Neuronal stem cell (in vitro differentiated cells): ENCODE results near the gene ANKRD44.

Source experiments
- DNase-seq: peaks from one replicate; pipeline ENCODE4 v3.0.0-alpha.2; 2013; ENCODE audit warnings: low spot score
- H2AFZ ChIP-seq: one replicate; pipeline ENCODE4 v1.6.1; 2013; ENCODE audit warnings: mild to moderate bottlenecking, low read length, inconsistent platforms
- H2AK5ac ChIP-seq: 2 replicates; pipeline ENCODE4 v1.6.1; 2013; ENCODE audit warnings: low read depth, mild to moderate bottlenecking, inconsistent platforms, low read length, moderate library complexity, mixed read lengths
- H2BK120ac ChIP-seq: 2 replicates; pipeline ENCODE4 v1.6.1; 2013; ENCODE audit warnings: low read depth, mild to moderate bottlenecking, inconsistent platforms, low read length, moderate library complexity, mixed read lengths
- H2BK12ac ChIP-seq: one replicate; pipeline ENCODE4 v1.6.1; 2013; ENCODE audit warnings: low read length, inconsistent platforms
- H2BK15ac ChIP-seq: 2 replicates; pipeline ENCODE4 v1.6.1; 2013; ENCODE audit warnings: mild to moderate bottlenecking, low read length, inconsistent platforms, mixed read lengths
- H2BK5ac ChIP-seq: one replicate; pipeline ENCODE4 v1.6.1; 2013; ENCODE audit warnings: inconsistent platforms, mild to moderate bottlenecking, low read length, moderate library complexity
- H3K14ac ChIP-seq: one replicate; pipeline ENCODE4 v1.6.1; 2013; ENCODE audit warnings: low read length, inconsistent platforms
- H3K18ac ChIP-seq: 2 replicates; pipeline ENCODE4 v1.6.1; 2013; ENCODE audit warnings: low read length, inconsistent platforms
- H3K23ac ChIP-seq: 2 replicates; pipeline ENCODE4 v1.6.1; 2013; ENCODE audit warnings: low read depth, mild to moderate bottlenecking, mixed read lengths, low read length, inconsistent platforms; ENCODE audit not compliant: poor library complexity
- H3K27ac ChIP-seq: replicated peaks from 3 replicates; pipeline ENCODE4 v1.5.1; 2013; ENCODE audit warnings: low read length, inconsistent platforms
- H3K27me3 ChIP-seq, 3 experiments: 2 replicates each; pipeline ENCODE4 v1.6.1; 2013; ENCODE audit warnings: low read length in 3 of 3, mild to moderate bottlenecking in 2 of 3, inconsistent platforms in 1 of 3, low read depth in 1 of 3, mixed read lengths in 1 of 3, moderate library complexity in 1 of 3; ENCODE audit not compliant: control insufficient read depth in 3 of 3, insufficient read depth in 3 of 3
- H3K36me3 ChIP-seq, 2 donors: replicated peaks in 1 of 2; 2 replicates each; pipeline ENCODE4 v1.6.1; 2013; ENCODE audit warnings: low read length in 2 of 2; ENCODE audit not compliant: control insufficient read depth in 2 of 2, insufficient read depth in 2 of 2
- H3K4ac ChIP-seq: 2 replicates; pipeline ENCODE4 v1.6.1; 2013; ENCODE audit warnings: inconsistent platforms, mild to moderate bottlenecking, low read length, moderate library complexity
- H3K4me1 ChIP-seq, 2 donors: 1 replicate in 1 of 2; 2 replicates in 1 of 2; pipeline ENCODE4 v1.6.1; 2013; ENCODE audit warnings: low read length in 2 of 2, low read depth in 1 of 2; ENCODE audit not compliant: control insufficient read depth in 2 of 2, insufficient read depth in 1 of 2
- H3K4me2 ChIP-seq: one replicate; pipeline ENCODE4 v1.6.1; 2013; ENCODE audit warnings: mild to moderate bottlenecking, low read length, inconsistent platforms; ENCODE audit not compliant: insufficient read depth, poor library complexity, severe bottlenecking
- H3K4me3 ChIP-seq, 2 donors: 2 replicates each; pipeline ENCODE4 v1.5.1; 2013; ENCODE audit warnings: low read length in 2 of 2, mild to moderate bottlenecking in 2 of 2, inconsistent platforms in 1 of 2, moderate library complexity in 1 of 2
- H3K79me1 ChIP-seq: one replicate; pipeline ENCODE4 v1.6.1; 2013; ENCODE audit warnings: low read depth, mild to moderate bottlenecking, inconsistent platforms, low read length, moderate library complexity
- H3K9ac ChIP-seq: one replicate; pipeline ENCODE4 v1.6.1; 2013; ENCODE audit warnings: mild to moderate bottlenecking, low read depth, low read length, inconsistent platforms; ENCODE audit not compliant: poor library complexity
- H3K9me3 ChIP-seq, 2 donors: replicated peaks in 1 of 2; 2 replicates each; pipeline versions ENCODE3 to v1.6.1; 2013; ENCODE audit warnings: low read length in 2 of 2, mild to moderate bottlenecking in 2 of 2, inconsistent platforms in 1 of 2, low read depth in 1 of 2, mixed read lengths in 1 of 2, moderate library complexity in 1 of 2; ENCODE audit not compliant: control insufficient read depth in 2 of 2, insufficient read depth in 1 of 2
- H4K8ac ChIP-seq: one replicate; pipeline ENCODE4 v1.6.1; 2013; ENCODE audit warnings: low read depth, mild to moderate bottlenecking, inconsistent platforms, low read length, moderate library complexity
- H4K91ac ChIP-seq: one replicate; pipeline ENCODE4 v1.6.1; 2013; ENCODE audit warnings: low read length, low read depth, mild to moderate bottlenecking, inconsistent platforms; ENCODE audit not compliant: poor library complexity
- WGBS, 2 donors: extraction: QIAGEN DNeasy Blood & Tissue Kit; methylation state at CpG; one replicate each; pipeline ENCODE4 v1.1.7; 2013; ENCODE audit warnings: missing lambda C conversion rate in 2 of 2, mixed read lengths in 1 of 2; ENCODE audit not compliant: insufficient read length in 2 of 2, insufficient replicate concordance in 1 of 2; ENCODE audit errors: extremely low coverage in 2 of 2; 5-methylcytosine and 5-hydroxymethylcytosine counted together

Gene ANKRD44

DNA sequence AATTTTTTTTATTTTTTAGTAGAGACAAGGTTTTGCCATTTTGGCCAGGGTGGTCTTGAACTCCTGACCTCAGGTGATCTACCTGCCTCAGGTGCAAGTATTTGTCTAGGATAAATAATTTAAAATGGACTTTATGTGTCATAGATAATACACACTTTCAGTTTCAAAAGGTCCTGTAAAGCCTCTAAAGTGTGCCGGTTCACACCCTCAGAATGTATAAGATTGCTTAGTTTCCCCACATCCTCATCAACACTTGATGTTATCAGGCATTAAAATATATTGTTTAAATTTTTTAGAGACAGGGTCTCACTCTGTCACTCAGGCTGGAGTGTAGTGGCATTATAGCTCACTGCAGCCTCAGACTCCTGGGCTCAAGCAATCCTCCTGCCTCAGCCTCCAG is 170.5 kb downstream of the ANKRD44 start:
- H3K4me3 ChIP-seq = no peak overlapping the region
- H2BK5ac ChIP-seq = no peak overlapping the region
- H4K91ac ChIP-seq = no peak overlapping the region
- H3K9me3 ChIP-seq = no peaks in the 10 kb centered on the region
- DNase-seq = no peak
- H2AK5ac ChIP-seq = no peak overlapping the region
- no peak overlapping the region for H3K4me2 ChIP-seq
- H4K8ac ChIP-seq = no peak overlapping the region
- H3K18ac ChIP-seq = no peak overlapping the region
- no peak overlapping the region for H2AFZ ChIP-seq
- no peak overlapping the region for H2BK120ac ChIP-seq
- H2BK15ac ChIP-seq = no peak overlapping the region
- H3K27me3 ChIP-seq = no peaks in the 10 kb centered on the region
- no peaks in the 10 kb centered on the region for H3K36me3 ChIP-seq
- no peak overlapping the region for H3K14ac ChIP-seq
- no peak overlapping the region for H3K27ac ChIP-seq
- no peak overlapping the region for H3K4ac ChIP-seq
- H3K9ac ChIP-seq = no peak overlapping the region
- WGBS, 2 donors = no CpG with 5 or more reads among the region's 1 CpG
- no peak overlapping the region for H2BK12ac ChIP-seq
- no peaks in the 10 kb centered on the region for H3K79me1 ChIP-seq
- peaks cover 2 to 6% of the 10 kb centered on the region in 2 donors for H3K4me1 ChIP-seq
- no peak overlapping the region for H3K23ac ChIP-seq

DNA sequence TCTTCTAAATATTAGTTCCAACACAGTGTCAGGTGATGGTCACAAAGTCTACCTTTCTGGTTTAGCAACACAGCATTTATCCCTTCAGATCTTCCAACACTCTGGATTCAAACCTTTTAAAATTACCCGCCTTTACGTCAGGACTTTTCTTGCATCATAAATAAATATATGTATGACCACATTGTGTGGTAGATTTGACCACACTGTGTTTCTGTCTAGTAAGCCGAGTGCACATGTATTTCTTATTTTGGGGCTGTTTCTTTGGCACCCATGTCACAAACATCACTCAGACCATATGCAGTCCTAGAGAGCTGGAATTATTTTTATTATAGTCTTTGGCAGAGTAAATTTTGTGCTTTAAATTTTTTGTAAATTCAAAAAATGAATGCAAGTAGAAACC is 172.1 kb downstream of the ANKRD44 start:
- no peak overlapping the region for H3K9ac ChIP-seq
- H3K14ac ChIP-seq = no peak overlapping the region
- H3K18ac ChIP-seq = no peak overlapping the region
- no peaks in the 10 kb centered on the region for H3K36me3 ChIP-seq
- no peaks in the 10 kb centered on the region for H3K79me1 ChIP-seq
- no peak overlapping the region for H4K91ac ChIP-seq
- H2AFZ ChIP-seq = no peak overlapping the region
- no peak overlapping the region for H3K4ac ChIP-seq
- no peak overlapping the region for H2AK5ac ChIP-seq
- no peak overlapping the region for H2BK5ac ChIP-seq
- no CpG with 5 or more reads among the region's 3 CpGs for WGBS, 2 donors
- H3K4me2 ChIP-seq = no peak overlapping the region
- no peak overlapping the region for H4K8ac ChIP-seq
- DNase-seq = no peak
- H2BK15ac ChIP-seq = no peak overlapping the region
- H3K27me3 ChIP-seq = no peaks in the 10 kb centered on the region
- no peak overlapping the region for H2BK12ac ChIP-seq
- no peak overlapping the region for H3K23ac ChIP-seq
- no peaks in the 10 kb centered on the region for H3K9me3 ChIP-seq
- H3K4me3 ChIP-seq = no peak overlapping the region
- H2BK120ac ChIP-seq = no peak overlapping the region
- H3K27ac ChIP-seq = no peak overlapping the region
- peaks cover 2 to 6% of the 10 kb centered on the region in 2 donors for H3K4me1 ChIP-seq

DNA sequence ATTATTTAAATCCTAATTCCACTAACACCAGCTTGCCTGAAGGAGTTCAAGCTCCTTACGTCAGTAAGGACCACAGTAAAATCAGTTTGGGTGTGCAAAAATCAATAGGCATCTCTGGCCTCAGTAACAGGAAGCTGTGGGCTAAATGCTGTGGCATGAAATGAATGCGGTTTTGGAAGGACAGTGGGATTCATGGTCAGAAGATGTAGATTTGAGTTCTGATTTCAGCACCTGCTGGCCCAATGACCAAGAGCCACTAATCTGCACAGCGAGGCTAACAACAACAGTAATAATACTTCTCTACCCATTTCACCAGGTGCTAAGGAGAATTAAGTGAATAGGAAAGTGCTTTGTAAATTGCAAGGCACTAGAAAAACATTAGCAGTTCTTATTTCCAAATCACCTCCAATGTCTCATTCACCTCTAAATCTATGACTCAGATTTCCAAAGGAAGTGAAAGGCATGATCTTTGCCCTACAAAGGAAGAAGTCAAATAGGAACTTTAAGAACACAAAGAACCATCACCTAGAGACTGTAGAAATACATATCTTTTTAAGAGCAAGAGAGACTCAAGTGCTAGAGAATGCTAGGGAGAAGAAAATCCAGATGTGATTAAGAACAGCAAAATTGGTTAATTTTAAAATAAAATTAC is 172.6 kb downstream of the ANKRD44 start:
- no peak overlapping the region for H4K8ac ChIP-seq
- no peak overlapping the region for H2BK12ac ChIP-seq
- H2BK15ac ChIP-seq = no peak overlapping the region
- H3K4me3 ChIP-seq = no peak overlapping the region
- no peak overlapping the region for H3K4ac ChIP-seq
- no peak overlapping the region for H3K18ac ChIP-seq
- no peak overlapping the region for H4K91ac ChIP-seq
- H2BK5ac ChIP-seq = no peak overlapping the region
- H2AFZ ChIP-seq = no peak overlapping the region
- no peak overlapping the region for H3K14ac ChIP-seq
- no peak overlapping the region for H2BK120ac ChIP-seq
- DNase-seq = no peak
- H3K27me3 ChIP-seq = no peaks in the 10 kb centered on the region
- no CpG with 5 or more reads among the region's 3 CpGs for WGBS, 2 donors
- no peaks in the 10 kb centered on the region for H3K79me1 ChIP-seq
- peaks cover 2 to 6% of the 10 kb centered on the region in 2 donors for H3K4me1 ChIP-seq
- no peak overlapping the region for H3K9ac ChIP-seq
- H3K27ac ChIP-seq = no peak overlapping the region
- no peaks in the 10 kb centered on the region for H3K9me3 ChIP-seq
- H3K4me2 ChIP-seq = no peak overlapping the region
- no peak overlapping the region for H2AK5ac ChIP-seq
- no peaks in the 10 kb centered on the region for H3K36me3 ChIP-seq
- no peak overlapping the region for H3K23ac ChIP-seq

DNA sequence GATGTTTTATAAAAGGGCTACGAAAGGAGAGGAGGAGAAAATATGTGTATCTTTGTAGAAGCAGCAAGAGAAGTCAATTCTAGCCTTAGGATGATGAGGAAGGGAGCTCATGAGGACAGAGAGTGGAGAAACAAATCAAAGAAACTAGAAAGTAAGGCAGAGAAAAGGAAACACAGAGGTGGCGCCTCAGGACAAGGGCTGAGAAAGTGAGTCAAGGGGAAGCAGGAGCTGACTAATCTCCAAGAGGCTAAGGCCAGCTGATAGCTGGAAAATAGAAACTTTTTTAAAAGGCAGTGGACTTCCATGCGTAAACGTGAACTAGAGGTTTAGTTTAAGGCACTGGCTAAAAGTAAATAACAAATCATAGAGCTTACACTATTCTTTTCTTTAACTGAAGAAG is 173.3 kb downstream of the ANKRD44 start:
- Histone ChIP-seq H3K27me3 (no peaks in the 10 kb centered on the region), H3K4ac (no peak overlapping the region), H3K23ac (no peak overlapping the region), H2BK12ac (no peak overlapping the region), H2AFZ (no peak overlapping the region), H3K9me3 (no peaks in the 10 kb centered on the region), H2BK15ac (no peak overlapping the region), H3K9ac (no peak overlapping the region), H3K36me3 (no peaks in the 10 kb centered on the region), H3K4me1 (peaks cover 2 to 6% of the 10 kb centered on the region in 2 donors), H3K27ac (no peak overlapping the region), H3K18ac (no peak overlapping the region), H3K14ac (no peak overlapping the region), H2BK120ac (no peak overlapping the region), H2AK5ac (no peak overlapping the region), H4K8ac (no peak overlapping the region), H2BK5ac (no peak overlapping the region), H3K4me3 (no peak overlapping the region), H4K91ac (no peak overlapping the region), H3K79me1 (no peaks in the 10 kb centered on the region), H3K4me2 (no peak overlapping the region)
- no peak for DNase-seq
- no CpG with 5 or more reads among the region's 4 CpGs for WGBS, 2 donors
